ENCODE measurements around the gene ATXN3L. TPM values are rescaled to one million over a fixed set of nuclear protein-coding genes. Genes with fewer than 3 reads are reported as not detected.
"Not testable (repeated sequence)": the region's sequence is repeated elsewhere in the genome, so short reads cannot be mapped to it uniquely, and the experiment has no call there.

The ATXN3L gene
- total RNA-seq, 1 donor from 2014 or later, result not detected

GRCh38 chrX:13339607-13340006 lies 19.8 kb upstream of the ATXN3L start:
- H3K27ac Mint-ChIP-seq, result no peak overlapping the region
- intact Hi-C loops (cut with micrococcal nuclease), result no loop called here
- H3K4me1 Mint-ChIP-seq (ENCODE audit: low read depth), result no peaks in the 10 kb centered on the region
- no peak for DNase-seq (ENCODE audit: low spot score)
- no peak overlapping the region for H3K4me3 Mint-ChIP-seq
- no peaks in the 10 kb centered on the region for H3K36me3 Mint-ChIP-seq (ENCODE audit: low read depth)
- H3K9me3 Mint-ChIP-seq, result no peaks in the 10 kb centered on the region
- no peaks in the 10 kb centered on the region for H3K27me3 Mint-ChIP-seq (ENCODE audit: insufficient read depth)

- no peaks in the 10 kb centered on the region for H3K27me3 Mint-ChIP-seq (ENCODE audit: insufficient read depth)
- no peak overlapping the region for H3K4me3 Mint-ChIP-seq
- no peaks in the 10 kb centered on the region for H3K4me1 Mint-ChIP-seq (ENCODE audit: low read depth)
- H3K27ac Mint-ChIP-seq, result no peak overlapping the region
- no peaks in the 10 kb centered on the region for H3K36me3 Mint-ChIP-seq (ENCODE audit: low read depth)
- intact Hi-C loops (cut with micrococcal nuclease), result no loop called here
- no peak for DNase-seq (ENCODE audit: low spot score)
- no peaks in the 10 kb centered on the region for H3K9me3 Mint-ChIP-seq
Measured at GRCh38 chrX:13338996-13339515, 19.2 kb upstream of the ATXN3L start.

GRCh38 chrX:13334491-13334890 lies 14.6 kb upstream of the ATXN3L start:
- Mint-ChIP-seq H3K27ac (no peak overlapping the region), H3K9me3 (no peaks in the 10 kb centered on the region), H3K36me3 (ENCODE audit: low read depth) (no peaks in the 10 kb centered on the region), H3K4me1 (ENCODE audit: low read depth) (no peaks in the 10 kb centered on the region), H3K27me3 (ENCODE audit: insufficient read depth) (no peaks in the 10 kb centered on the region), H3K4me3 (no peak overlapping the region)
- intact Hi-C loops (cut with micrococcal nuclease), result no loop called here
- no peak for DNase-seq (ENCODE audit: low spot score)

- Mint-ChIP-seq H3K27ac (no peak overlapping the region), H3K27me3 (ENCODE audit: insufficient read depth) (no peaks in the 10 kb centered on the region), H3K4me3 (no peak overlapping the region), H3K36me3 (ENCODE audit: low read depth) (no peaks in the 10 kb centered on the region), H3K9me3 (no peaks in the 10 kb centered on the region), H3K4me1 (ENCODE audit: low read depth) (no peaks in the 10 kb centered on the region)
- no peak for DNase-seq (ENCODE audit: low spot score)
- intact Hi-C loops (cut with micrococcal nuclease), result no loop called here
Measured at GRCh38 chrX:13330446-13330845, 10.6 kb upstream of the ATXN3L start.

GRCh38 chrX:13327666-13328065 lies 7.8 kb upstream of the ATXN3L start:
- Mint-ChIP-seq H3K9me3 (no peaks in the 10 kb centered on the region), H3K4me1 (ENCODE audit: low read depth) (no peaks in the 10 kb centered on the region), H3K4me3 (no peak overlapping the region), H3K27ac (no peak overlapping the region), H3K27me3 (ENCODE audit: insufficient read depth) (no peaks in the 10 kb centered on the region), H3K36me3 (ENCODE audit: low read depth) (no peaks in the 10 kb centered on the region)
- DNase-seq (ENCODE audit: low spot score), result no peak
- intact Hi-C loops (cut with micrococcal nuclease), result no loop called here

GRCh38 chrX:13323241-13323640 lies 3.4 kb upstream of the ATXN3L start:
- H3K4me3 Mint-ChIP-seq, result no peak overlapping the region
- no peak overlapping the region for H3K27ac Mint-ChIP-seq
- H3K36me3 Mint-ChIP-seq (ENCODE audit: low read depth), result no peaks in the 10 kb centered on the region
- no peaks in the 10 kb centered on the region for H3K27me3 Mint-ChIP-seq (ENCODE audit: insufficient read depth)
- H3K9me3 Mint-ChIP-seq, result peaks cover 3% of the 10 kb centered on the region
- H3K4me1 Mint-ChIP-seq (ENCODE audit: low read depth), result no peaks in the 10 kb centered on the region
- intact Hi-C loops (cut with micrococcal nuclease), result no loop called here
- DNase-seq (ENCODE audit: low spot score), result no peak

- intact Hi-C loops (cut with micrococcal nuclease), result no loop called here
- Mint-ChIP-seq H3K9me3 (peaks cover 3% of the 10 kb centered on the region), H3K4me1 (ENCODE audit: low read depth) (no peaks in the 10 kb centered on the region), H3K27me3 (ENCODE audit: insufficient read depth) (no peaks in the 10 kb centered on the region), H3K27ac (no peak overlapping the region), H3K36me3 (ENCODE audit: low read depth) (no peaks in the 10 kb centered on the region), H3K4me3 (no peak overlapping the region)
- DNase-seq (ENCODE audit: low spot score), result no peak
Measured at GRCh38 chrX:13317366-13317765, 2.5 kb downstream of the ATXN3L start.

GRCh38 chrX:13311560-13311959 lies 8.3 kb downstream of the ATXN3L start:
- intact Hi-C loops (cut with micrococcal nuclease), result no loop called here
- no peaks in the 10 kb centered on the region for H3K4me1 Mint-ChIP-seq (ENCODE audit: low read depth)

GRCh38 chrX:13309631-13310030 lies 10.2 kb downstream of the ATXN3L start:
- DNase-seq (ENCODE audit: low spot score), result no peak
- intact Hi-C loops (cut with micrococcal nuclease), result no loop called here
- Mint-ChIP-seq H3K27ac (no peak overlapping the region), H3K4me3 (no peak overlapping the region), H3K4me1 (ENCODE audit: low read depth) (no peaks in the 10 kb centered on the region), H3K36me3 (ENCODE audit: low read depth) (no peaks in the 10 kb centered on the region), H3K9me3 (no peaks in the 10 kb centered on the region), H3K27me3 (ENCODE audit: insufficient read depth) (no peaks in the 10 kb centered on the region)

More at GRCh38 chrX:13311560-13311959, 8.3 kb downstream of the ATXN3L start:
- Mint-ChIP-seq H3K27ac (no peak overlapping the region), H3K36me3 (ENCODE audit: low read depth) (no peaks in the 10 kb centered on the region), H3K27me3 (ENCODE audit: insufficient read depth) (no peaks in the 10 kb centered on the region), H3K4me3 (no peak overlapping the region), H3K9me3 (no peaks in the 10 kb centered on the region)
- DNase-seq (ENCODE audit: low spot score), result no peak

GRCh38 chrX:13307041-13307440 lies 12.8 kb downstream of the ATXN3L start:
- Mint-ChIP-seq H3K27me3 (ENCODE audit: insufficient read depth) (no peaks in the 10 kb centered on the region), H3K36me3 (ENCODE audit: low read depth) (no peaks in the 10 kb centered on the region), H3K9me3 (peaks cover 7% of the 10 kb centered on the region), H3K27ac (no peak overlapping the region), H3K4me1 (ENCODE audit: low read depth) (peaks cover 8% of the 10 kb centered on the region), H3K4me3 (no peak overlapping the region)
- intact Hi-C loops (cut with micrococcal nuclease), result no loop called here
- no peak for DNase-seq (ENCODE audit: low spot score)

GRCh38 chrX:13305108-13305507 lies 14.7 kb downstream of the ATXN3L start:
- H3K27ac Mint-ChIP-seq, result no peak overlapping the region
- intact Hi-C loops (cut with micrococcal nuclease), result no loop called here

GRCh38 chrX:13304052-13304451 lies 15.8 kb downstream of the ATXN3L start:
- Mint-ChIP-seq H3K27me3 (ENCODE audit: insufficient read depth) (no peaks in the 10 kb centered on the region), H3K9me3 (peaks cover 7% of the 10 kb centered on the region), H3K27ac (no peak overlapping the region), H3K4me3 (no peak overlapping the region), H3K36me3 (ENCODE audit: low read depth) (no peaks in the 10 kb centered on the region), H3K4me1 (ENCODE audit: low read depth) (peaks cover 26% of the 10 kb centered on the region)
- intact Hi-C loops (cut with micrococcal nuclease), result no loop called here
- no peak for DNase-seq (ENCODE audit: low spot score)

More at GRCh38 chrX:13305108-13305507, 14.7 kb downstream of the ATXN3L start:
- no peak for DNase-seq (ENCODE audit: low spot score)
- Mint-ChIP-seq H3K36me3 (ENCODE audit: low read depth) (no peaks in the 10 kb centered on the region), H3K9me3 (peaks cover 7% of the 10 kb centered on the region), H3K27me3 (ENCODE audit: insufficient read depth) (no peaks in the 10 kb centered on the region), H3K4me1 (ENCODE audit: low read depth) (peaks cover 26% of the 10 kb centered on the region), H3K4me3 (no peak overlapping the region)

- H3K9me3 Mint-ChIP-seq; H3K27ac Mint-ChIP-seq; DNase-seq (ENCODE audit: low spot score); H3K36me3 Mint-ChIP-seq (ENCODE audit: low read depth); H3K27me3 Mint-ChIP-seq (ENCODE audit: insufficient read depth); H3K4me3 Mint-ChIP-seq; intact Hi-C loops (cut with micrococcal nuclease): not testable (repeated sequence)
- peaks cover 26% of the 10 kb centered on the region for H3K4me1 Mint-ChIP-seq (ENCODE audit: low read depth)
Measured at GRCh38 chrX:13303248-13303647, 16.6 kb downstream of the ATXN3L start.

- Mint-ChIP-seq H3K36me3 (ENCODE audit: low read depth) (no peaks in the 10 kb centered on the region), H3K27me3 (ENCODE audit: insufficient read depth) (no peaks in the 10 kb centered on the region), H3K9me3 (peaks cover 7% of the 10 kb centered on the region), H3K4me1 (ENCODE audit: low read depth) (peaks cover 26% of the 10 kb centered on the region), H3K27ac (no peak overlapping the region), H3K4me3 (no peak overlapping the region)
- intact Hi-C loops (cut with micrococcal nuclease), result no loop called here
- DNase-seq (ENCODE audit: low spot score), result no peak
Measured at GRCh38 chrX:13298836-13299235, 21.0 kb downstream of the ATXN3L start.

Data from activated T-helper 1 cell treated with anti-CD3 and anti-CD28 coated beads, Interleukin-12 subunit alpha, Interleukin-12 subunit beta, Interleukin-2, Interleukin-4 antibody, amounts not matched to agents 30 ng/mL and 10 ng/mL and 1 ng/mL, durations not matched to agents 14 hours and 24 hours and 36 hours (primary cell).